HEK293T (cell line): ENCODE data around the gene AKAP14.
"Not testable (repeated sequence)": the region's sequence is repeated elsewhere in the genome, so short reads cannot be mapped to it uniquely, and the experiment has no call there.

Source experiments
- CTCF ChIA-PET: fragments of 350-600 bp; formaldehyde crosslinking; extraction: SDS; loops from one replicate; lab custom pipeline; 2021; ENCODE audit warnings: antibody characterized with exemption, inconsistent platforms; lab: Yijun Ruan, JAX
- POLR2A ChIA-PET: fragments of 350-600 bp; formaldehyde crosslinking; extraction: SDS; loops from one replicate; lab custom pipeline; 2020; ENCODE audit warnings: antibody characterized with exemption, inconsistent platforms; lab: Yijun Ruan, JAX
- DNase-seq: peaks from one replicate; pipeline ENCODE4 v3.0.0; 2012; ENCODE audit warnings: mixed read lengths; ENCODE audit errors: extremely low spot score
- ARNT ChIP-seq: fragments of 450-650 bp; IDR thresholded peaks from 2 replicates; pipeline ENCODE4 v1.6.1; 2017; ENCODE audit warnings: mild to moderate bottlenecking
- BHLHE40 ChIP-seq: fragments of 450-650 bp; IDR thresholded peaks from 2 replicates; pipeline ENCODE4 v1.6.1; 2016; ENCODE audit warnings: mild to moderate bottlenecking, moderate library complexity, borderline replicate concordance
- CTBP1 ChIP-seq: fragments of 450-650 bp; IDR thresholded peaks from 2 replicates; pipeline ENCODE4 v1.6.1; 2016; ENCODE audit warnings: borderline replicate concordance
- ELF4 ChIP-seq: fragments of 450-650 bp; IDR thresholded peaks from 2 replicates; pipeline ENCODE4 v1.6.1; 2017; ENCODE audit warnings: antibody characterized with exemption
- FOXA1 ChIP-seq: fragments of 450-650 bp; IDR thresholded peaks from 2 replicates; pipeline ENCODE4 v1.6.1; 2016; ENCODE audit warnings: mild to moderate bottlenecking
- FOXK2 ChIP-seq: fragments of 450-650 bp; IDR thresholded peaks from 2 replicates; pipeline ENCODE4 v1.6.1; 2016; ENCODE audit warnings: mild to moderate bottlenecking
- FOXM1 ChIP-seq: fragments of 450-650 bp; IDR thresholded peaks from 2 replicates; pipeline ENCODE4 v1.6.1; 2017; ENCODE audit warnings: mild to moderate bottlenecking, borderline replicate concordance
- HDGF ChIP-seq: fragments of 450-650 bp; IDR thresholded peaks from 2 replicates; pipeline ENCODE4 v1.6.1; 2017; ENCODE audit warnings: antibody characterized with exemption, borderline replicate concordance
- L3MBTL2 ChIP-seq: fragments of 450-650 bp; conservative IDR thresholded peaks from 2 replicates; pipeline ENCODE4 v1.6.1; 2016; ENCODE audit warnings: mild to moderate bottlenecking
- LEF1 ChIP-seq: fragments of 450-650 bp; IDR thresholded peaks from 2 replicates; pipeline ENCODE4 v1.6.1; 2017; ENCODE audit warnings: mild to moderate bottlenecking, borderline replicate concordance
- NFRKB ChIP-seq: fragments of 450-650 bp; IDR thresholded peaks from 2 replicates; pipeline ENCODE4 v1.6.1; 2016; ENCODE audit warnings: mild to moderate bottlenecking, moderate library complexity
- PKNOX1 ChIP-seq: fragments of 450-650 bp; IDR thresholded peaks from 2 replicates; pipeline ENCODE4 v1.6.1; 2016
- SP1 ChIP-seq: fragments of 450-650 bp; IDR thresholded peaks from 2 replicates; pipeline ENCODE4 v1.6.1; 2017
- SUZ12 ChIP-seq: fragments of 450-650 bp; IDR thresholded peaks from 2 replicates; pipeline ENCODE4 v1.6.1; 2016; ENCODE audit warnings: mild to moderate bottlenecking
- TARDBP ChIP-seq: fragments of 450-650 bp; IDR thresholded peaks from 2 replicates; pipeline ENCODE4 v1.6.1; 2016
- ZNF384 ChIP-seq: fragments of 450-650 bp; IDR thresholded peaks from 2 replicates; pipeline ENCODE4 v1.6.1; 2016

Gene AKAP14

GRCh38 chrX:119899125-119899524 lies 3.4 kb downstream of the AKAP14 start:
- ChIA-PET POLR2A (interaction anchor here (1.5 kb wide), 1 partner anchor 11 kb away, joined by 6 read pairs; no protein-coding TSS in a partner anchor), CTCF (interaction anchor here (0.7 kb wide), 1 partner anchor 11 kb away, joined by 7 read pairs; no protein-coding TSS in a partner anchor)
- no peak for TF ChIP-seq FOXM1
- TF ChIP-seq CTBP1, result no peak
- no peak for TF ChIP-seq SUZ12
- TF ChIP-seq HDGF, result no peak
- no peak for TF ChIP-seq FOXK2
- no peak for TF ChIP-seq ELF4
- no peak for TF ChIP-seq BHLHE40
- DNase-seq, result no peak

- DNase-seq, result no peak
- ChIA-PET POLR2A (no interaction called here), CTCF (no interaction called here)
- TF ChIP-seq ELF4 (no peak), PKNOX1 (no peak), L3MBTL2 (no peak), LEF1 (no peak), SUZ12 (no peak), ZNF384 (no peak), FOXA1 (no peak), NFRKB (no peak), CTBP1 (no peak), HDGF (no peak), TARDBP (no peak), ARNT (no peak), FOXM1 (no peak), BHLHE40 (no peak)
Measured at GRCh38 chrX:119900976-119901375, 5.3 kb downstream of the AKAP14 start.

GRCh38 chrX:119916310-119916709 lies 20.6 kb downstream of the AKAP14 start:
- POLR2A ChIA-PET, result no interaction called here

GRCh38 chrX:119917877-119918276 lies 22.2 kb downstream of the AKAP14 start:
- no peak for TF ChIP-seq SP1
- TF ChIP-seq FOXA1, result no peak
- no peak for TF ChIP-seq ARNT
- TF ChIP-seq TARDBP, result no peak
- no peak for TF ChIP-seq ELF4
- no peak for TF ChIP-seq SUZ12
- TF ChIP-seq NFRKB, result no peak

More at GRCh38 chrX:119916310-119916709, 20.6 kb downstream of the AKAP14 start:
- CTCF ChIA-PET, result no interaction called here
- DNase-seq, result no peak
- TF ChIP-seq FOXK2, result no peak
- TF ChIP-seq ZNF384, result no peak
- TF ChIP-seq FOXM1, result no peak
- no peak for TF ChIP-seq CTBP1
- TF ChIP-seq FOXA1, result no peak

GRCh38 chrX:119919835-119920585 lies 24.3 kb downstream of the AKAP14 start:
- CTCF ChIA-PET, result no interaction called here
- POLR2A ChIA-PET, result interaction anchor here (0.7 kb wide), 1 partner anchor 129 kb away, joined by 3 read pairs; the partner anchor contains the start of gene RPL39
- TF ChIP-seq L3MBTL2 (no peak), TARDBP (no peak), PKNOX1 (no peak), SP1 (no peak), ZNF384 (no peak), HDGF (no peak), FOXK2 (no peak), BHLHE40 (no peak), SUZ12 (no peak), LEF1 (no peak), FOXM1 (no peak), CTBP1 (no peak), NFRKB (no peak), ELF4 (no peak), ARNT (no peak)
- DNase-seq, result no peak

More at GRCh38 chrX:119917877-119918276, 22.2 kb downstream of the AKAP14 start:
- ChIA-PET CTCF (no interaction called here), POLR2A (no interaction called here)
- DNase-seq, result no peak

- POLR2A ChIA-PET, CTCF ChIA-PET, DNase-seq: not testable (repeated sequence)
Measured at GRCh38 chrX:119922391-119922790, 26.7 kb downstream of the AKAP14 start.

GRCh38 chrX:119935215-119935874 lies 39.7 kb downstream of the AKAP14 start:
- ChIA-PET POLR2A (no interaction called here), CTCF (no interaction called here)
- no peak for DNase-seq
- TF ChIP-seq BHLHE40, result no peak
- TF ChIP-seq CTBP1, result no peak
- no peak for TF ChIP-seq FOXA1
- no peak for TF ChIP-seq FOXM1
- TF ChIP-seq LEF1, result no peak
- TF ChIP-seq L3MBTL2, result no peak
- TF ChIP-seq SP1, result no peak
- TF ChIP-seq NFRKB, result no peak
- no peak for TF ChIP-seq ELF4
- TF ChIP-seq PKNOX1, result no peak
- TF ChIP-seq SUZ12, result no peak
- TF ChIP-seq HDGF, result no peak
- no peak for TF ChIP-seq TARDBP
- TF ChIP-seq ZNF384, result no peak
